ENCODE data around the gene ATRNL1.

DNA sequence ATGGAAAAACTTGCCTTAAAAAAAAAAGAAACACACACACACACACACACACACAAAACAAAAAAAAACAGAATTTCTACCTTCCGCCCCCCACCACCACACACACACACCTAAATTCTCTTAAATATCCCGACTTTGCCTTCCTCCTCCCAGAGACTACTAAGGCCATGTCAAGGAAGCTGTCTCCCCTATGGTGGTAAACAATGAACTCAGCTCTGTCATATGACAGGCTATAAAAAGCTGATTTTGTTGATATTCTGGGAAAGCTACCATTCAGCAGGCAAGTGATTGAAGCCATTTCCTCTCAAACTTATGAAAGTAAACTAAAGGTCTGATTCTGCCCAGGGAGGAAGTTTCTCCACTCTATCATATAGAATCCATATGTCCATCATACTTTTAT, 708.8 kb downstream of the ATRNL1 start:
- TF ChIP-seq, protein P1, sequence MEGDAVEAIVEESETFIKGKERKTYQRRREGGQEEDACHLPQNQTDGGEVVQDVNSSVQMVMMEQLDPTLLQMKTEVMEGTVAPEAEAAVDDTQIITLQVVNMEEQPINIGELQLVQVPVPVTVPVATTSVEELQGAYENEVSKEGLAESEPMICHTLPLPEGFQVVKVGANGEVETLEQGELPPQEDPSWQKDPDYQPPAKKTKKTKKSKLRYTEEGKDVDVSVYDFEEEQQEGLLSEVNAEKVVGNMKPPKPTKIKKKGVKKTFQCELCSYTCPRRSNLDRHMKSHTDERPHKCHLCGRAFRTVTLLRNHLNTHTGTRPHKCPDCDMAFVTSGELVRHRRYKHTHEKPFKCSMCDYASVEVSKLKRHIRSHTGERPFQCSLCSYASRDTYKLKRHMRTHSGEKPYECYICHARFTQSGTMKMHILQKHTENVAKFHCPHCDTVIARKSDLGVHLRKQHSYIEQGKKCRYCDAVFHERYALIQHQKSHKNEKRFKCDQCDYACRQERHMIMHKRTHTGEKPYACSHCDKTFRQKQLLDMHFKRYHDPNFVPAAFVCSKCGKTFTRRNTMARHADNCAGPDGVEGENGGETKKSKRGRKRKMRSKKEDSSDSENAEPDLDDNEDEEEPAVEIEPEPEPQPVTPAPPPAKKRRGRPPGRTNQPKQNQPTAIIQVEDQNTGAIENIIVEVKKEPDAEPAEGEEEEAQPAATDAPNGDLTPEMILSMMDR (IDR thresholded peaks at IDR 0.05; ENCODE audit: poor library complexity, severe bottlenecking): no peak
- TF ChIP-seq EZH2 (IDR thresholded peaks at IDR 0.05; ENCODE audit: borderline replicate concordance, insufficient read depth, low read length, poor library complexity, severe bottlenecking) (no peak), POLR2AphosphoS5 (IDR thresholded peaks at IDR 0.05) (no peak), TAF1 (IDR thresholded peaks at IDR 0.05; ENCODE audit: low read depth) (no peak), EP300 (conservative IDR thresholded peaks at IDR 0.05; ENCODE audit: poor library complexity, severe bottlenecking) (no peak), SMC3 (conservative IDR thresholded peaks at IDR 0.05; ENCODE audit: poor library complexity) (no peak), MXI1 (conservative IDR thresholded peaks at IDR 0.05; ENCODE audit: poor library complexity, severe bottlenecking) (no peak), RAD21 (conservative IDR thresholded peaks at IDR 0.05) (no peak)
- TF ChIP-seq, protein P2, sequence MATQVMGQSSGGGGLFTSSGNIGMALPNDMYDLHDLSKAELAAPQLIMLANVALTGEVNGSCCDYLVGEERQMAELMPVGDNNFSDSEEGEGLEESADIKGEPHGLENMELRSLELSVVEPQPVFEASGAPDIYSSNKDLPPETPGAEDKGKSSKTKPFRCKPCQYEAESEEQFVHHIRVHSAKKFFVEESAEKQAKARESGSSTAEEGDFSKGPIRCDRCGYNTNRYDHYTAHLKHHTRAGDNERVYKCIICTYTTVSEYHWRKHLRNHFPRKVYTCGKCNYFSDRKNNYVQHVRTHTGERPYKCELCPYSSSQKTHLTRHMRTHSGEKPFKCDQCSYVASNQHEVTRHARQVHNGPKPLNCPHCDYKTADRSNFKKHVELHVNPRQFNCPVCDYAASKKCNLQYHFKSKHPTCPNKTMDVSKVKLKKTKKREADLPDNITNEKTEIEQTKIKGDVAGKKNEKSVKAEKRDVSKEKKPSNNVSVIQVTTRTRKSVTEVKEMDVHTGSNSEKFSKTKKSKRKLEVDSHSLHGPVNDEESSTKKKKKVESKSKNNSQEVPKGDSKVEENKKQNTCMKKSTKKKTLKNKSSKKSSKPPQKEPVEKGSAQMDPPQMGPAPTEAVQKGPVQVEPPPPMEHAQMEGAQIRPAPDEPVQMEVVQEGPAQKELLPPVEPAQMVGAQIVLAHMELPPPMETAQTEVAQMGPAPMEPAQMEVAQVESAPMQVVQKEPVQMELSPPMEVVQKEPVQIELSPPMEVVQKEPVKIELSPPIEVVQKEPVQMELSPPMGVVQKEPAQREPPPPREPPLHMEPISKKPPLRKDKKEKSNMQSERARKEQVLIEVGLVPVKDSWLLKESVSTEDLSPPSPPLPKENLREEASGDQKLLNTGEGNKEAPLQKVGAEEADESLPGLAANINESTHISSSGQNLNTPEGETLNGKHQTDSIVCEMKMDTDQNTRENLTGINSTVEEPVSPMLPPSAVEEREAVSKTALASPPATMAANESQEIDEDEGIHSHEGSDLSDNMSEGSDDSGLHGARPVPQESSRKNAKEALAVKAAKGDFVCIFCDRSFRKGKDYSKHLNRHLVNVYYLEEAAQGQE (IDR thresholded peaks at IDR 0.05; ENCODE audit: borderline replicate concordance): no peak
